HG03565 (cell line): Measurements from ENCODE around the gene FAM98A.
A peak's percentile ranks its signal among the peaks of the same experiment; 100 is the strongest.

Source experiments
- ATAC-seq: cut with Tn5 transposase; IDR thresholded peaks from one replicate; pipeline ENCODE4 v1.9.1; 2021; ENCODE audit warnings: mild to moderate bottlenecking, moderate library complexity; ENCODE audit not compliant: unreplicated experiment

FAM98A gene

GRCh38 chr2:33598561-33599174, 431 bp downstream of the FAM98A start:
- peak; percentile 44 for ATAC-seq

GRCh38 chr2:33597026-33597425, 2.1 kb downstream of the FAM98A start:
- no peak for ATAC-seq

- no peak for ATAC-seq
Measured at GRCh38 chr2:33595385-33595784, 3.7 kb downstream of the FAM98A start.

- ATAC-seq = no peak
Measured at GRCh38 chr2:33589444-33589843, 9.7 kb downstream of the FAM98A start.

GRCh38 chr2:33588232-33588631, 10.9 kb downstream of the FAM98A start:
- no peak for ATAC-seq

- no peak for ATAC-seq
Measured at GRCh38 chr2:33586766-33587165, 12.3 kb downstream of the FAM98A start.

- peak; percentile 59 for ATAC-seq
Measured at GRCh38 chr2:33583194-33583938, 15.7 kb downstream of the FAM98A start.

GRCh38 chr2:33581872-33582271, 17.2 kb downstream of the FAM98A start:
- no peak for ATAC-seq

- ATAC-seq = no peak
Measured at GRCh38 chr2:33579227-33579626, 19.9 kb downstream of the FAM98A start.

- ATAC-seq = no peak
Measured at GRCh38 chr2:33577668-33578067, 21.4 kb downstream of the FAM98A start.

GRCh38 chr2:33577084-33577483, 22.0 kb downstream of the FAM98A start:
- ATAC-seq = no peak

- ATAC-seq = no peak
Measured at GRCh38 chr2:33573657-33574056, 25.4 kb downstream of the FAM98A start.

GRCh38 chr2:33570681-33571080, 28.4 kb downstream of the FAM98A start:
- ATAC-seq = no peak

- ATAC-seq = no peak
Measured at GRCh38 chr2:33561872-33562271, 37.2 kb downstream of the FAM98A start.

- ATAC-seq = no peak
Measured at GRCh38 chr2:33560017-33560416, 39.1 kb downstream of the FAM98A start.

- ATAC-seq = no peak
Measured at GRCh38 chr2:33559328-33559727, 39.8 kb downstream of the FAM98A start.

- ATAC-seq = no peak
Measured at GRCh38 chr2:33555681-33556080, 43.4 kb downstream of the FAM98A start.

GRCh38 chr2:33552758-33553461, 46.2 kb downstream of the FAM98A start:
- no peak for ATAC-seq

GRCh38 chr2:33550206-33550605, 48.9 kb downstream of the FAM98A start:
- ATAC-seq = no peak

GRCh38 chr2:33541243-33541642, 57.9 kb downstream of the FAM98A start:
- ATAC-seq = no peak

- no peak for ATAC-seq
Measured at GRCh38 chr2:33535421-33535820, 63.7 kb downstream of the FAM98A start.
